ENCODE data around the gene ADD2.
"Not testable (repeated sequence)": the region's sequence is repeated elsewhere in the genome, so short reads cannot be mapped to it uniquely, and the experiment has no call there.

ADD2 gene

DNA sequence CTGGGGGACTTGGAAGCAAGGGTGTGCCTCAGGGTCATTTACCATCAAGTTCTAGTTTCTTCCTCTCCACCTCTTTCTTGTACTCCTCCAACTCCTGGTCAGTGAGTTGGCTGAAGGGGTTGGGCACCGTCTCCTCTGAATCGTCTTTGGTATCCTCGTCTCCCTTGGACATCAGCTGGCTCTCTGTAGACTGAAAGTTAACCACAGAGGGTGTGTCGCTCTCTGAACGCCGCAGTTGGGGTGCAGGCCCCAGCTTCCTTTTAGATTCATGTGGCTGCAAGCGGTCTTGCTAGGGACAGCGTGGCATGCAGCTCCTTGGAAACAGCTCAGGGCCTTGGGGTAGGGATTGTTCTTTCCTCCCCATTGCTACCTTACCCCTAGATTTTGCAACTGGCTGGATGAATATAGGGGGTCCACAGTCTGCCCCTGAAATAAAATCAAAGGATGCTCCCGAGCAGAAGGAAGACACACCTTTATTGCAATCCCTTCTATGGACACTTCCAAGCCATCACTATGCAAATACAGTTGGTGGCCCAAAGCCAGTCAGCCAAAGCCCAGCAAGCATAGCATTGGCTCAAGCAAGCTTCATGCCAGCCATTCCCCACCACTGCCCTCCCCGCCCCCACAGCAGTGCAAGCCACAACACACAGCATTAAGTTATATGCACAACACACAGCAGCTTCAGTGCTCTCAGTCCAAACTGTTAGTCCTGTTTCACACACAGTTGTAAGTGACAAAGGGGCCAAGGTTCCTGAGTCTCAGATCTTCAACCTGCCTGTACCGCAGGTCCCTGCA, 93.2 kb downstream of the ADD2 start:
- DNase-seq (ENCODE audit: low read depth in 2 of 2) = no peak

DNA sequence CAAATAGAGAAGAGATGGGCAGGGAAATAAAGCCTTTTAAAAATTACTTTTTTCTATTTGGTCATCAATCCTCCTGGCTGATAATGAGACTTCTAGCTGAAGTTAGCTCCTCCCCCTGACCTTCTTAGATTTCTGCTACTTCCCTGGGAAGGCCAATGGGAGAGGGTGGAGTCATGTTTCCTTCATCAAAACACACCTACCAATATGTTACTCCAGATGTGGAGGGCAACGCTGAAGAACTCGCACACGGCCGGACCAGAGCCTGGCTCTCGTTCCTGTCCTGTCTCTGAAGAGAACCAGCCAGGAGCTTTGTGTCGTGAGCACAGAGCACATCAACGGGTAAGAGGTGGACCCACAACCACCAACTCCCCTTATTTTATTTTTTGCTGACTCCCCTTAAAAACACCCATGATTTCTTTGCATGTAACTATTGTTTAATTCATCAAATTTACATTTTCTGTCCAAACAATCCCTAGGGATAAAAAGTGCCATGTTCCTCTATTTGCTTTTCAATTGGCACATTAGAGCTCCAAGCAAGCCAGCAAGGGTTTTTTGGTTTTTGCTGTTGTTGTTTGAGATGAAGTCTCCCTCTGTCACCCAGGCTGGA, 94.9 kb downstream of the ADD2 start:
- no peak for DNase-seq (ENCODE audit: low read depth in 2 of 2)

DNA sequence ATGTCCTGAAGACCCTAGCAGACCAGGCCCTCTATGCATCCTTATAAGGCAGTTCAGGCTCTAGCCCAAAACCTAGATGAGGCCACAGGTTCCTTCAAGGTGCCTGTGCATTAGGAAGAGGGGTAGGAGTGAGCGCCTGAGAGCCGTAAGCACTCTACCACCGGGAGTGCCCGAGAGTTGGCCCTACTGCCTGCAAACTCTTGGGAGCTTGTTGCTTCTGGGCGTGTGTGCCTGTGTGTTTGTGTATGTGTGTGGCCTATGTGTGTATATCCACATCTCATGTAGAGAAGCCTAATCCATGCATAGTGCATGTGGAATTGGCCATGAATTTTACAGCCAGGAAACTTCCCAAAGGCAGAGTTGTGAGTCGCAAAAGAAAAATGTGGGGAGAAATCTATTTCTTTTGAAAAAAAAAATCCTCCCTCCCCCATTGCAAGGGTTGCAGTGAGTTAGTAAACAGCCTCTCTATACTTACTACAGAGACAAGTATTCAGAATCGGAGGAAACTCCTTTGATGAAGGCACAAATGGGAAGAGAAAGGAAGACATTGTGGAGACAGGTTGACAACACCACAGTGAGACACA, 96.8 kb downstream of the ADD2 start:
- no peak for DNase-seq (ENCODE audit: low read depth in 2 of 2)

DNA sequence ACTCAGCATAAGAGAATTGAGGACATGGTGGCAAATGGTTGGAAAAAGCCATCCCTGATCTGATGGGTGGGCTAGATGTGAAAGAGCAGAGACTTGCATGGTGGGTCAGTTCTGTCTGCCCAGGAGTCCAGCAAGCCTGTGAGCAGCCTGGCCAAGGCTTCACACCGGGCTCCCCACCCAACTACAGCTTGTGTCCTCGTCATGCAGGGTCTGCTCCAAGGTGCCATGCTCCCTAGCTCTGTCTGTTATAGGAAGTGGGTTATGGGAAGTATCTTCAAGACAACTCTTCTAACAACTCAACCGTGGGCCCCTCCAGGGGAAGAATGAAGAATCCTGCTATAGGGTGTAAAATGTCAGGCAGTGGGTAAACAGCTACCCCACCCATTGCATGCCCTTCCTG, 97.4 kb downstream of the ADD2 start:
- DNase-seq (ENCODE audit: low read depth in 2 of 2) = no peak

DNA sequence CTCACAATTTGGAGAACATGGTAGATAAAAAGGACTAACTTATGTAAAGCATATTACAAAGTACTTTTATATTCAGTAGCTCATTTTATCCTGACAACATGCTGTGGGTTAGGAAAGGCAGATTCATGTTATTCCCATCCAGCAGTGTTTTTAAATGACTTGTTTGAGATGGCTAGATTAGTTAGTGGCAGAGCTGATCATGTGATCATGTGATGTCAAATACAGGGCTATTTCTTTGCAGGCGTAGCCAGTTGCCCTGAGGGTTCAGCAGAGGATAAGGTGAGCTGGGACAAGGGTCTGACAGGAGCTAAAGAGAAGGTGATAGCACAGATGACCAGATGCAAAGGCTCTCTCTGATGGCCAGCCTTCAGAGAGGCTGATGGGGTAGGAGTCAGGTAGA, 97.8 kb downstream of the ADD2 start:
- no peak for DNase-seq (ENCODE audit: low read depth in 2 of 2)

DNA sequence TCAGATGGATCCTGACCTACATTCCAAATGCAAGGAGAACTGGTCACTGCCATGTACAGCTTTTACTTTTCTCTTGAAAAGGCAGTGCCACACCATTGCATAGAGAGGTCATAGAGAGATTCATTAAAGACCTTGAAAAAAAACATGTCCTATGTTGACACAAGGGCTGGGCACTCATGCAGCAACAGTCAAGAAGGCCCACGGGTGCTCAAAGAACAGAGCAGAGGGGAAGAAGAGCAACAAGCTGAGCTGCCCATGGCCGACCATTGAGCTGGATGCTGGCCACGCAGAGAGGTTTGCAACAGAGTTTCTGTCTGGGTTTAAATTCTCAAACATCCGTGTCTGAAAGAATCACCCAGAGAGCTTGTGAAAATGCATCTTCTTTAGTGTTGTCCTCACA, 99.1 kb downstream of the ADD2 start:
- no peak for DNase-seq (ENCODE audit: low read depth in 2 of 2)

DNA sequence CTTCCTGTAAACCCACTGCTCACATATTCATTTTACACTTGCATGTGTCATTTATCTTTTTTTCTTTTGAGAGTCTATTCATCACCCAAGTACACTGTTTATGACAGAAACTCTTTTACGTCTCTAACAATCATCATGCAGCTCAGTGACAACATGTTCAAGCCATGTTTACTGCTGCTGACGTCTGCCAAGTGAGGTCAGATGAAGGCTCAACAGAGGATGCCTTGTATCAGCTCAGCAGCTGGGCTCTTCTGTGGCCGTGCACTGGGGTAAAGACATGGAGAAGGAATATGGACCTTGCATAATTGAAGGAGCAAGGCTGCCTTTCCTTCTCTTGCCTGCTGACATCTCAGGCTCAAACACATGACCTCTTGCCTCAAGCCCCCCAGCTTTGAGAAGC, 99.6 kb downstream of the ADD2 start:
- no peak for DNase-seq (ENCODE audit: low read depth in 2 of 2)

DNA sequence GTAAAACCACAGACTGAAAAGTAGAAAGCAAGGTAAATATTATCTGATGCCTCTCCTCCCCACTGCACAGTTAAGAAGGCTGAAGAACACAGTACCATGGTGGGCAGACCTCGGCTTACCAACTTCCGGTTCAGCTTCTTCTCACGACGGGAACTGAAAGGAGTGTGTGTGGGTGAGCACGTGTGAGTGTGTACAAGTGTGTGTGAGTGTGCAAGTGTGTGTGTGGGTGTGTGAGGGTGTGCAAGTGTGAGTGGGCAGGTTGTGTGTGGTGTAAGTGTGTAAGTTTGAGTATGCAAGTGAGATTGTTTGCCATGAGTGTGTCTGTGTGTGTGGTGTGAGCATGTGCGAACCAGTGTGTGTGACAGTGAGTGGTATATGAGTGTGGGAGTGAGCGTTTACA, 103.5 kb downstream of the ADD2 start:
- DNase-seq (ENCODE audit: low read depth in 2 of 2) = no peak

DNA sequence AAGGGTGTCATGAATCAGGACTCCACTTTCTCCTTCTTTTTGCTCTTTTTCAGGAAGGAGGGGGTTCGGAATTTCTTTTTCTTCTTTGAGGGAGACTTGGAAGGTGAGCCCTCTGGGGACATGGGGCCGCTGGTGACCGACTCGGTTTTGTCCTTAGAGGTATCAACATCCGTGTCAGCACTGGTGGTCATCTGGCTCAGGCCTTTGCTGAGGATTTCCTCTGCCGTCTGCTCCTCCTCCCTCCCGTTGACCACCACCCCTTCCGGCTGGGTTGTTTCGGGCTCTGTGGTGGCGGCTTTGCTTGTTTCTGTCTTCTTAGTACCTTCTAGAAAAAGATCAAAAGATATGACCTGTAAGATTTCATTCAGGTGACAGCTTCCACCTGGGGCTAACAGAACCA, 104.6 kb downstream of the ADD2 start:
- no peak for DNase-seq (ENCODE audit: low read depth in 2 of 2)

DNA sequence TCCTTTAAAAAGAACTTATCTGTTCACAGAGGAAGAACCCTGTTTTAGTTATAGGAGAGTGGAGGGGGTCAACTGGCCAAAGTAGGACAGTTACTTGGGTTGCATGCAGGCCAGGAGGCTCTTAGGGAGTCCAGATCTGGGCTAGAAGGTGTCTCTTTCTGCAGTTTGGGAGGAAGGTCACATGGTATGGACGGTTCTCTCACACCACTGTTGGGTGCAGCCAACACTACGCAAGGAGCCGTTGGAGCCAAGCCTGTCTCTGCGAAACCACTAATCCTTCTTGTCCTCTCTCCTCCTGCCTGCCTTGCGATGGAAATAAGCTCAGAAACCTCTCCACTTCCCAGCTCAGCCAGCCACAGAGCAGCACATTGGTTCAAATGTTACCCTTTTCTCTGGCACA, 108.4 kb downstream of the ADD2 start:
- DNase-seq (ENCODE audit: low read depth in 2 of 2) = no peak

DNA sequence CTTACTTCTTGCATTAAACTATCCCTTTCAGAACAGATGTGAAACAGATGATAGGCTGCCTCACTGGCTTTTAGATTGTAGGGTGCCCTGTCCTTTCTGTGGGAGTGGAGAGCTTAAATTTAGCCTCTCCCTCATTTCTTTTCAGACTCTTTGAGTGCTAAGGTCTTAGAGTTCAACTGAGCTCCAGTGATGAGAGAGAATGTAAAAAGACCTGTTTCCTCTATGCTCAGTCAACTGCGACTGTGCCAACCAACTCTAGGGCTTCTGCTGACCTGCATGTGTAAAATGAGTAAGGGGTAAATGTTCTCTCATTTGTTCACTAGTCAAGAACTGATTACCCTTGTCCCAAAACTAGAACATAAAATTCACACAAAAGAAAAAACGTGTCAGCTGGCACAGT, 109.5 kb downstream of the ADD2 start:
- no peak for DNase-seq (ENCODE audit: low read depth in 2 of 2)

DNA sequence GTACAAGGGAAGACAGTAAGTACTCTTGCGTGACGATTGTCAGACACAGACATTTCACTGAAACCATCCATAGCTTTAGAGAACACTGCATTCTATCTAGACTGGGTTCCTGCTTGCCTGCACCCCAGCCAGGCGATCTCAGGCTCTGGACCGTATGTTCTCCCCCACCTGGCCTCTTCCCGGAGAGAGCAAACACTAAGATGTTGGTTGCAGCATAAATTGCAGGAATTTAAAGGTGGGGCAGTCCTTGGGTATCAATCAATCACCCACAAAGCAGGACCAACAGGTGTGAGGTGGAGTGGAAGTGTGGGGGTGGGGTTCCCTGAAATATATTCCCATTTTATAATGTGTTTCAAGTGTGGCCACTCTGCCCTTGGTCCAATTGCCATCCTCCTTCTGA, 110.8 kb downstream of the ADD2 start:
- no peak for DNase-seq (ENCODE audit: low read depth in 2 of 2)

DNA sequence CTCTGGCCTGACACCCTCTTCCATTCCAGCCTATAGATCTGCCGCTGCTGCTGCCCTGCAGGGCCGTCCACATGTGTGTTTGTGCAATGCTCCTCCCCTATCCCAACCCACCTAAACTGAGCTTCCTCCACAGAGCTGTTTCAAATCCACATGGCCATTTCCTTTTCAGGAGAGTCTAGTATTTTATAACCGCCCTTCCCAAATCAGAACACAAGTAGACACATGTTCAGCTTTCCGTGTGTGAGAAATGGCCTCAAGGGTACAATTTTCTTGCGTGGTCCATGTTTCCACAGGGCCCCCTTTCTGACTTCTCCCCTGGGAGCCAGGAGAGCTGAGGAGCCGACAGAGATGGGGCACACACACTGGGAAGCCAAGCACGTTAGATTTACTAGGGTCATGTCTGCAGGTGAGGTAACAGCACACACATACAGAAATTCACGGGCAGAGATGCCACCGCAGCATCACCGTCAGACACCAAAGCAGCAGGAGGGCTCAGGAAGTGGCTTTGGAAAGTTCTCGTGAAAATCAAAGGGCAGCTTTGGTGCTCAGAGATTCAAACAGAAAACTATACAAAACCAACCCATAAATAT, 111.5 kb downstream of the ADD2 start:
- no peak for DNase-seq (ENCODE audit: low read depth in 2 of 2)

DNA sequence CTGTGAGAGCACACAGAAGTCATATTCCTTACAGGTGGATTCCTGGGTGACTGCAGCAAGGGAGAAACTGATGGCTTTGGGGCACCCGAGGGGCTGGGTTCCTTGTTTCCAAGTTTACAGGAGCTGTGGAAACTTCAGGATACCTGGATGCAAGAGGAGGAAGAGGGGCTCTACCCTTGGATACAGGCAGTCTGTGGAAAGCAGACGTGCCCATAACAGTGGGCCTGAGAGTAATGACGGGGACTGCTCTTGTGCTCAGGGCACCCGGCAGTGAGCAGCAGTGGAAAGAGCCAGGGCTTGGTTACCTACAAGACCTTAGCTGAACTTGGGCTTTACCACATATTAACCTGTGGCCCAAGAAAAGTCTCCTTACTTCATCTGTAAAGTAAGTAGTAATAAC, 112.2 kb downstream of the ADD2 start:
- no peak for DNase-seq (ENCODE audit: low read depth in 2 of 2)

DNA sequence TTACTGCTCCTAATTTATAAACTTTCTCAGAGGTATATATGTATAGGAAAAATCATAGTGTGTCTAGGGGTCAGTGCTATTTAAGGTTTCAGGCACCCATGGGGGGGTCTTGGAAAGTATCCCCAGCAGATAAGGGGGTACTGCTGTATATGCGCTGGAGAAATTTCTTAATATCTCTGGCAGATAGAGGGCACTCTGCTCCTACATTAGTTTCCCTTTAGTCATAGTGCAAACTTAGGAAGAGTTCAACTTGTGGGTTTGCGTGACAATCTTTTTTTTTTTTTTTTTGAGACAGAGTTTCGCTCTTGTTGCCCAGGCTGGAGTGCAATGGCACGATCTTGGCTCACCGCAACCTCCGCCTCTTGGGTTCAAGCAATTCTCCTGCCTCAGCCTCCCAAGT, 112.8 kb downstream of the ADD2 start:
- DNase-seq (ENCODE audit: low read depth in 2 of 2) = not testable (repeated sequence)

DNA sequence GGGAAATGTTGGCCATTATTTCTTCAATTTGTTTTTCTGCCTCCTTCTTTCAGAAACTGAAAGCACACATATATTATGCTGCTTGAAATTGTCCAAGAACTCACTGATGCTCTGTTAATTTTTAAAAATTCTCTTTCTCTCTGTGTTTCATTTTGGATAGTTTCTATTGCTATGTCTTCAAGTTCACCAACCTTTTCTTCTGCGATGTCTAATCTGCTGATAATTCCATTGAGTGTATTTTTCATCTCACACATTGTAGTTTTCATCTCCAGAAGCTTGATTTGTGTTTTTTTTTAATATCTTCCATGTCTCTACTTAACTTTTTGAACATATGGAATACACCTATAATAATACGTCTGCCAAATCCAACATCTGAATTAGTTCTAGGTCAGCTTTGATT, 116.3 kb downstream of the ADD2 start:
- DNase-seq (ENCODE audit: low read depth in 2 of 2) = no peak

DNA sequence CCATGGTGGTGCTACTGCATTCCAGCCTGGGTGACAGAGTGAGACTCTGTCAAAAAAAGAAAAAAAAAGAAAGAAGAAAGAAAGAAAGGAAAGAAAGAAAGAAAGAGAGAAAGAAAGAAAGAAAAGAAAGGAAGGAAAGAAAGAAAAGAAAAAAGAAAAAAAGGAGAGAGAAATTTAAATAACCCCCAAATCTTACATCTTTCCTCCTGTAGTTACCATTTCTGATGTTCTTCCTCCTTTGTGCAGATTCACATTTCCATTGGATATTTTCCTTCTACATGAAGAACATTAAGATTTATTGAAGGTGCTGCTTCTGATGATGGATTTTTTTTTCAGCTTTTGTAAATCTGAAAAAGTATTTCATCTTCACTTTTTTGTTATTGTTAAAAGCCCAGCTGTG, 117.0 kb downstream of the ADD2 start:
- no peak for DNase-seq (ENCODE audit: low read depth in 2 of 2)

DNA sequence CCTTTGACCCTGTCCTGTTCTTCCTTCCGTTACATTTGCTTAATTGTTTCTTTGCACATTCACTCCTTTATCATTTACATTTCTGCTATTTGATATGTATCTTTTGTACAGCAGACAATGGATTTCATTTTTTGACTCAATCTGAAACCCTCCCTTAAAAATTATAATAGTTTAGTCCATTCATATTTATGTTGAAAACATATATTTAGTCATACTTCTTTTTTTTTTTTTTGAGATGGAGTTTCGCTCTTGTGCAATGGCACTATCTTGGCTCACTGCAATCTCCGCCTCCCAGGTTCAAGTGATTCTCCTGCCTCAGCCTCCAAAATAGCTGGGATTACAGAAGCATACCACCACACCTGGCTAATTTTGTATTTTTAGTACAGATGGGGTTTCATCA, 119.0 kb downstream of the ADD2 start:
- no peak for DNase-seq (ENCODE audit: low read depth in 2 of 2)

DNA sequence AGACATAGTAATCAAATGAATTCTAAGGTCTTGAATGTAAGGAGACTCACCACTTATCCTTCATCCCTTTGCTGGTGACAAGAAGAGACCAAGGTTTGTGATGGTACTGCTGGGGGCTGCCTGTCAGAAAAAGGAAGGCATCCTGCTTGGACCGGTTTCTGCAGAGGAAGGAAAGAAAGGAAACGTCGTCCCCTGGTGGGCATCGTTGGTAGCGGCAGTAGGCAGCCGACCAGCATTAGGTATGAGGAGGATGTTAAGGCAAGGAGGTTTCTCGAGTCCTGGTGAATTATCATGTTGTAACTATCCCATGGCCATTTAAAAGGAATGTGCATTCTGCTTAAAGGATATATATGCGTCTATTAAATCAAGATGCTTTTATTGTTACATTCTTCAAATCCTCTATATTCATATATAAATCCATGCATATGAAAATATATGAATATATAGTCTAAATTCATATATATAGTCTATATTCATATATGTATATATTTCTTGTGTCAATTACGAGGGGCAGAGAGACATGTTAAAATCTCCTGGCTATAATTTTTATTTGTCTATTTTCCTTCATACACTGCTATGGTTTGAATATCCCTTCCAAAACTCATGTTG, 120.0 kb downstream of the ADD2 start:
- DNase-seq (ENCODE audit: low read depth in 2 of 2) = peak; percentile 50 to 51

DNA sequence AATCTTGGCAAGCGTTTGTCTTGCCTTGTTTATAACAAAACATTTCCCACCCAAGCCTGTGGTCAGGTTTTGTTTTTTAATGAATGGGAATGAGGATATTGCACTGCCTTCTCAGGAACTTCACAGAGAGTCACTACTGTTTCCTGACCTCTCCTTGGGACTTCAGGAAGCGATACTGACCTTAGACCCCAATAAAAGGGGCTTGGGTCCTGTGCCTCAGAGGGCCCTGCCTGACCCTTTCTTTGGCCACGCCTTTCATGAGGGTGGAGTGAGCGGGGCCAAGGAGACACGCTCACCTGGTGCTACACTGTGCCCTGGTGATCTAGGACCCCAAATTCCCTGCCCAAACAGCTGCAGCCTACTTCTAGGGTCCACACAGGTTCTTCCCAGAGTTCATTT, 121.6 kb downstream of the ADD2 start:
- no peak for DNase-seq (ENCODE audit: low read depth in 2 of 2)

DNA sequence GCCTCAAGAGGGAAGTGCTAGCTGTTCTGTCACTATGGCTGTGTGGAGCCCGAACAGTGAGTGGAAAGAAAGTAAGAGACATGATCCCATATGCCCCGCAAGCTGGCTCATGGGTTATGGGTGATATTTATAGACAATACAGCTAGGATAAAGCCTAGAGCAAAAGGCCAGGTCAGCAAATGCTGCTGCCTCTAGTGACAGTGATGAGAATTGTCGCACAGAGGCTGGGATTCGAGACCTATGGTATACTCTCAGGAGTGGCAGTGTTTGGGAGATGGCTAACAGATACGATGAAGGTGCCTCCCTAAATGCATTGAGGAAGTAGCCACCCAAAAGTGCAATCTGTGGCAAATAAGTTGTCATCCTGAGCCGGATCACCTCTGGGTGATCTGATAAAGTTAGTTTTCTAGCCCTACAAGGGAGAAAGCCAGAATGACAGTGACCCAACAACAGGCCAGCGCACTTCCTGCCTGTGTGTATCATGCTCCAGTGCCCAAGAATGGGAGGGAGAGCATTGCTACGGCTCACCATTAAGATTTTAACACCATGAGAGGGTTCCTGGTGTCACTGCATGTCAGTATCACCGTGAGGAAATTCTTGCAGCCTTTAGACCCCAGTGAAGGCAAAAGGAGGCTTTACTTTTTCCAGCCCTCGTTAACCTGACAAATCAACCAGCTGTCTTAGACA, 122.1 kb downstream of the ADD2 start:
- DNase-seq (ENCODE audit: low read depth in 2 of 2) = no peak

DNA sequence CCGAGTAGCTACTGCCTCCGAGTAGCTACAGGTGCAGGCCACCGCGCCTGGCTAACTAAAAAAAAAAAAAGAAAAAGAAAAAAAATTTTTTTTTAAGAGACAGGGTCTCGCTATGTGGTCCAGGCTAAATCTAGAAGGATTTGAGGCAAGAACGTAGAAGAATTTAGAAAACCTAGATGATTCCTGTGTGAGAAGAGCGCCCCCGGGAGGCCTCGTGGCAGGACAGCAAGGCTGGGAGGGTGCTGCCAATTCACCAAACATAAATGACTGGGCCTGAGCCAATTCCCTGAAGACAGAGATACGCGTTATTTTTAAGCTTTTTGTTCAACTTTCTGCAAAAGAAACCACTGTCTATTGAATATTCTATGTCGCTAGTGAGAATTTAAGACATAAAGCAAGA, 124.3 kb downstream of the ADD2 start:
- no peak for DNase-seq (ENCODE audit: low read depth in 2 of 2)

Data from stimulated activated CD8-positive, alpha-beta memory T cell treated with anti-CD3 and anti-CD28 coated beads, Interleukin-7, amount 100 ng/mL, for 1 hour (primary cell).